22Rv1 (cell line): ENCODE results near the gene PILRB.

ENCODE experiments used
- ZFX ChIP-seq: fragments of 450-650 bp; IDR thresholded peaks from 2 replicates; pipeline ENCODE4 v1.6.1; 2017; ENCODE audit warnings: antibody characterized with exemption, borderline replicate concordance
- TF ChIP-seq, protein P1 (sequence below): fragments of 450-650 bp; IDR thresholded peaks from 2 replicates; pipeline ENCODE4 v1.5.1; 2017; ENCODE audit warnings: mild to moderate bottlenecking

DNA sequence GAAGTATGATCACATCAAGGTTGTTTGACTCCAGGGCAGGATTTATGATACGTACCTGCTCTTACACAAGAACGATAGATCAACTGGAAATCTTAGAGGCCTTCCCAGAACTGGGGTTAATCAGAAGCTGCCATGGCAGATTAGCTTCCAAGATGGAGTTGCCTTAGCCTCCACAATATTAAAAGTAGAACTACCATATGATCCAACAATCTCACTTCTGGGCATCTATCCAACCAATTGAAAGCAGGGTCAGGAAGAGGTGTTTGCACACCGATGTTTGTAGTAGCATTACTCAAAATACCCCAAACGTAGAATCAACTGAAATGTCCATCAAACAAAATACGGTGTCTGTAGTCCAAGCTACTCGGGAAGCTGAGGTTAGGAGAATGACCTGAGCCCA is 6.6 kb downstream of the PILRB start:
- TF ChIP-seq, protein P1, sequence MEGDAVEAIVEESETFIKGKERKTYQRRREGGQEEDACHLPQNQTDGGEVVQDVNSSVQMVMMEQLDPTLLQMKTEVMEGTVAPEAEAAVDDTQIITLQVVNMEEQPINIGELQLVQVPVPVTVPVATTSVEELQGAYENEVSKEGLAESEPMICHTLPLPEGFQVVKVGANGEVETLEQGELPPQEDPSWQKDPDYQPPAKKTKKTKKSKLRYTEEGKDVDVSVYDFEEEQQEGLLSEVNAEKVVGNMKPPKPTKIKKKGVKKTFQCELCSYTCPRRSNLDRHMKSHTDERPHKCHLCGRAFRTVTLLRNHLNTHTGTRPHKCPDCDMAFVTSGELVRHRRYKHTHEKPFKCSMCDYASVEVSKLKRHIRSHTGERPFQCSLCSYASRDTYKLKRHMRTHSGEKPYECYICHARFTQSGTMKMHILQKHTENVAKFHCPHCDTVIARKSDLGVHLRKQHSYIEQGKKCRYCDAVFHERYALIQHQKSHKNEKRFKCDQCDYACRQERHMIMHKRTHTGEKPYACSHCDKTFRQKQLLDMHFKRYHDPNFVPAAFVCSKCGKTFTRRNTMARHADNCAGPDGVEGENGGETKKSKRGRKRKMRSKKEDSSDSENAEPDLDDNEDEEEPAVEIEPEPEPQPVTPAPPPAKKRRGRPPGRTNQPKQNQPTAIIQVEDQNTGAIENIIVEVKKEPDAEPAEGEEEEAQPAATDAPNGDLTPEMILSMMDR: no peak
- TF ChIP-seq ZFX: no peak
